ENCODE measurements around the gene IFNA13.

GRCh38 chr9:21399956-21400355, 32.1 kb upstream of the IFNA13 start:
- TF ChIP-seq CTCF (IDR thresholded peaks at IDR 0.05) (no peak), EP300 (IDR thresholded peaks at IDR 0.05) (no peak), POLR2AphosphoS5 (IDR thresholded peaks at IDR 0.05) (no peak), POLR2A (IDR thresholded peaks at IDR 0.05) (no peak)
